WTC11 (cell line): ENCODE measurements around the gene TPK1. TPM values are rescaled to one million over a fixed set of nuclear protein-coding genes. Genes with fewer than 3 reads are reported as not detected.

Source experiments
- ATAC-seq: fragments of 200-7000 bp; cut with Tn5 transposase; 2 replicates; pipeline ENCODE4 v1.10.0; 2021; ENCODE audit warnings: mild to moderate bottlenecking, moderate library complexity
- CTCF ChIA-PET: fragments of 300-600 bp; sonication (Branson Sonifier 250); formaldehyde crosslinking; loops from one replicate; lab custom pipeline; 2021; ENCODE audit warnings: antibody characterized with exemption; lab: Charles Lee
- POLR2A ChIA-PET: fragments of 350-600 bp; sonication (Branson Sonifier 250); formaldehyde crosslinking; loops from one replicate; lab custom pipeline; 2021; ENCODE audit warnings: antibody characterized with exemption; lab: Charles Lee
- DNase-seq: peaks from one replicate; pipeline ENCODE4 v3.0.0; 2021; ENCODE audit warnings: low spot score
- H3K27ac Mint-ChIP-seq: 2 replicates; pipeline ENCODE4 v1.8.0; 2021; ENCODE audit warnings: mixed read lengths
- H3K27me3 Mint-ChIP-seq: 2 replicates; pipeline ENCODE4 v1.8.0; 2021; ENCODE audit warnings: low read depth, mild to moderate bottlenecking, moderate library complexity, mixed read lengths
- H3K36me3 Mint-ChIP-seq: 2 replicates; pipeline ENCODE4 v1.8.0; 2021; ENCODE audit warnings: mixed read lengths
- H3K4me1 Mint-ChIP-seq: 2 replicates; pipeline ENCODE4 v1.8.0; 2022; ENCODE audit warnings: mixed read lengths
- H3K4me3 Mint-ChIP-seq: 2 replicates; pipeline ENCODE4 v1.8.0; 2021; ENCODE audit warnings: mild to moderate bottlenecking, moderate library complexity, mixed read lengths
- H3K9me3 Mint-ChIP-seq: 2 replicates; pipeline ENCODE4 v1.8.0; 2021; ENCODE audit warnings: mixed read lengths
- AR ChIP-seq: fragments of 250-450 bp; sonication (Bioruptor Pico); IDR thresholded peaks from 2 replicates; pipeline ENCODE4 v1.9.0; 2021; ENCODE audit warnings: mild to moderate bottlenecking
- ETV6 ChIP-seq: sonication (generic); formaldehyde crosslinking; IDR thresholded peaks from 2 replicates; pipeline ENCODE4 v1.8.1; 2022; ENCODE audit warnings: mild to moderate bottlenecking, missing genetic modification reagents
- HMGXB4 ChIP-seq: sonication (generic); formaldehyde crosslinking; IDR thresholded peaks from 2 replicates; pipeline ENCODE4 v1.8.1; 2023; ENCODE audit warnings: mild to moderate bottlenecking, moderate library complexity, missing genetic modification reagents
- JUN ChIP-seq: sonication (generic); formaldehyde crosslinking; IDR thresholded peaks from 2 replicates; pipeline ENCODE4 v1.8.0; 2023; ENCODE audit warnings: mild to moderate bottlenecking, missing genetic modification reagents
- MXD4 ChIP-seq: fragments of 250-450 bp; sonication (Bioruptor Pico); IDR thresholded peaks from 2 replicates; pipeline ENCODE4 v1.8.0; 2021; ENCODE audit warnings: mild to moderate bottlenecking, moderate library complexity, borderline replicate concordance
- PRDM15 ChIP-seq: sonication (generic); formaldehyde crosslinking; IDR thresholded peaks from 2 replicates; pipeline ENCODE4 v1.8.0; 2022; ENCODE audit warnings: missing genetic modification reagents
- RORB ChIP-seq: fragments of 250-450 bp; sonication (Bioruptor Pico); IDR thresholded peaks from 2 replicates; pipeline ENCODE4 v1.9.0; 2021; ENCODE audit warnings: mild to moderate bottlenecking
- SMAD3 ChIP-seq: sonication (generic); formaldehyde crosslinking; IDR thresholded peaks from 2 replicates; pipeline ENCODE4 v1.8.0; 2022; ENCODE audit warnings: missing genetic modification reagents, mild to moderate bottlenecking, borderline replicate concordance
- SP1 ChIP-seq: sonication (generic); formaldehyde crosslinking; conservative IDR thresholded peaks from 2 replicates; pipeline ENCODE4 v1.8.1; 2022; ENCODE audit warnings: missing genetic modification reagents
- TCF7 ChIP-seq: sonication (generic); formaldehyde crosslinking; IDR thresholded peaks from 2 replicates; pipeline ENCODE4 v1.8.0; 2022; ENCODE audit warnings: mild to moderate bottlenecking, low read depth, missing genetic modification reagents, moderate library complexity
- TEAD1 ChIP-seq: sonication (generic); formaldehyde crosslinking; IDR thresholded peaks from 2 replicates; pipeline ENCODE4 v1.8.0; 2022; ENCODE audit warnings: mild to moderate bottlenecking, missing genetic modification reagents
- TEAD4 ChIP-seq: sonication (generic); formaldehyde crosslinking; IDR thresholded peaks from 2 replicates; pipeline ENCODE4 v1.8.0; 2022; ENCODE audit warnings: mild to moderate bottlenecking, missing genetic modification reagents
- USF2 ChIP-seq: sonication (generic); formaldehyde crosslinking; IDR thresholded peaks from 2 replicates; pipeline ENCODE4 v1.8.1; 2023; ENCODE audit warnings: mild to moderate bottlenecking, missing genetic modification reagents, moderate library complexity
- ZBTB21 ChIP-seq: sonication (generic); formaldehyde crosslinking; IDR thresholded peaks from 2 replicates; pipeline ENCODE4 v1.8.1; 2023; ENCODE audit warnings: mild to moderate bottlenecking, missing genetic modification reagents, borderline replicate concordance
- ZNF232 ChIP-seq: sonication (generic); formaldehyde crosslinking; IDR thresholded peaks from 2 replicates; pipeline ENCODE4 v1.8.0; 2022; ENCODE audit warnings: mild to moderate bottlenecking, missing genetic modification reagents
- ZNF423 ChIP-seq: fragments of 250-450 bp; sonication (Bioruptor Pico); IDR thresholded peaks from 2 replicates; pipeline ENCODE4 v2.1.2; 2022; ENCODE audit warnings: mild to moderate bottlenecking, moderate library complexity
- ZNF425 ChIP-seq: fragments of 250-450 bp; sonication (Bioruptor Pico); conservative IDR thresholded peaks from 2 replicates; pipeline ENCODE4 v1.9.0; 2021; ENCODE audit warnings: mild to moderate bottlenecking
- ZNF532 ChIP-seq: fragments of 250-450 bp; sonication (Bioruptor Pico); IDR thresholded peaks from 2 replicates; pipeline ENCODE4 v1.9.0; 2021; ENCODE audit warnings: mild to moderate bottlenecking, borderline replicate concordance
- ZSCAN18 ChIP-seq: fragments of 250-450 bp; sonication (Bioruptor Pico); IDR thresholded peaks from 2 replicates; pipeline ENCODE4 v2.1.2; 2022; ENCODE audit warnings: mild to moderate bottlenecking, moderate library complexity
- total RNA-seq: library from RNA; stranded (reverse); gene quantifications from 3 replicates; pipeline ENCODE4 v1.2.3, GENCODE V29; 2021

The TPK1 gene
- total RNA-seq, 1 experiment from 2014 or later: 2.7 TPM

GRCh38 chr7:144415858-144416257, 420.0 kb downstream of the TPK1 start:
- Mint-ChIP-seq H3K4me1 (peaks cover 16% of the 10 kb centered on the region), H3K4me3 (no peak overlapping the region), H3K36me3 (peaks cover 23% of the 10 kb centered on the region), H3K27ac (no peak overlapping the region), H3K27me3 (no peaks in the 10 kb centered on the region; the same call in 1 of the 2 replicates), H3K9me3 (peaks cover 40% of the 10 kb centered on the region)
- ATAC-seq (no peak), DNase-seq (no peak)
- ChIA-PET CTCF (interaction anchor here (1.0 kb wide), 1 partner anchor 21 kb away, joined by 5 read pairs; no protein-coding TSS in a partner anchor), POLR2A (no interaction called here)
- TF ChIP-seq SP1 (CRISPR knock-in tag): no peak
- TF ChIP-seq SMAD3 (CRISPR knock-in tag): no peak
- no peak for TF ChIP-seq USF2 (CRISPR knock-in tag)
- TF ChIP-seq MXD4 (CRISPR knock-in tag): no peak
- no peak for TF ChIP-seq ZNF232 (CRISPR knock-in tag)
- TF ChIP-seq ZNF423: no peak
- no peak for TF ChIP-seq ZSCAN18 (CRISPR knock-in tag)
- no peak for TF ChIP-seq TEAD1 (CRISPR knock-in tag)
- TF ChIP-seq HMGXB4 (CRISPR knock-in tag): no peak
- no peak for TF ChIP-seq PRDM15 (CRISPR knock-in tag)
- no peak for TF ChIP-seq TEAD4 (CRISPR knock-in tag)
- no peak for TF ChIP-seq ETV6 (CRISPR knock-in tag)
- TF ChIP-seq TCF7 (CRISPR knock-in tag): no peak
- no peak for TF ChIP-seq ZBTB21 (CRISPR knock-in tag)
- no peak for TF ChIP-seq ZNF532 (CRISPR knock-in tag)
- TF ChIP-seq AR (CRISPR knock-in tag): no peak
- TF ChIP-seq JUN (CRISPR knock-in tag): no peak
- TF ChIP-seq RORB (CRISPR knock-in tag): no peak
- no peak for TF ChIP-seq ZNF425 (CRISPR knock-in tag)
